A673 (cell line): ENCODE data around the gene KYAT1.

Source experiments
- CTCF ChIP-seq: fragments of 300-800, 200-600 bp; sonication (generic); conservative IDR thresholded peaks from 2 replicates; pipeline ENCODE4 v1.5.1; 2017; ENCODE audit warnings: low read depth, mild to moderate bottlenecking, antibody characterized with exemption, low read length, moderate library complexity, mixed read lengths
- EZH2 ChIP-seq: fragments of 200-600 bp; sonication (generic); IDR thresholded peaks from 2 replicates; pipeline ENCODE4 v1.6.1; 2017; ENCODE audit warnings: borderline replicate concordance, low read depth, mild to moderate bottlenecking, mixed read lengths, antibody characterized with exemption, low read length; ENCODE audit not compliant: poor library complexity, severe bottlenecking

DNA sequence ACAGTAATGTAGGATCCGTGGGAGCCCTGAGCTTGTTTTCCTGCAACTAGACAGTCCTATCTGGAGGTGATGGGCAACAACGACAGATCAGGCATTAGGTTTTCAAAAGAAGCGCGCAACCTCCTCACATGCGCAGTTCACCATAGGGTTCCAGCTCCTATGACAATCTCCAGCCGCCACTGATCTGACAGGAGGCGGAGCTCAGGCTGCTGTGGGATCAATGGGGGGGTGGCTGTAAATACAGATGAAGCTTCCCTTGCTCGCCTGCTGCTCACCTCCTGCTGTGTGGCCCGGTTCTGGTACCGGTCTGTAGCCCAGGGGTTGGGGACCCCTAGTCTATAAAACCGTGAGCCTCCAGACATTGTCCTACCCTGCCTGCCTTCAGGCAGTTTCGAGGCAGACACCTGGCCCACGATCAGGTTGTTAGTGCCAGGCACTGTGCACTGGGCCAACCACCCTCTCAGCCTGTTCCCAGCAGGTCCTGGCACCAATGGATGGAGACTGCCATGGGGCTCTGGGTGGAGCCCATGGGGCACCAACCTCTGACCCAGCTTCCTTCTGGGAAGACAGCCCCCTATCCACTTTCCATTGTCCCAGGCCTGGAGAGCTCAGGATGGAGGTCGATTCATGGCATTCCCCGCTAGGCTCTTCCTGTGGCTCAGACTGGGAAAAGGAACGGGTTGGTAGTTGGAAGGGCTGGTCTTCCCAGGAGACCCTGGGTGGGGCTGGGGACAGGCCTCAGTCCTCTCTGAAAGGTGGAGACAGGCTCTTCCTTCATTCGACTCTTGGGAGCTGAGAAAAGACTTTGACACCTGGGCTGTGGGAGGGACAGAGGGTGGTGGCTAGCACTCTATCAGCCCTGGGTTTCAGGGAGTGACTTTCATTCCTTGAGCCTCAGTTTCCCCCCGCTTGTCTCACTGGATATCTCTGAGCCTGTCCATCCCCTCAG is 61.8 kb downstream of the KYAT1 start:
- TF ChIP-seq CTCF, result no peak
- no peak for TF ChIP-seq EZH2
